NCI-H748 (cell line): ENCODE data around the gene PCBP3.
"Not testable (repeated sequence)": the region's sequence is repeated elsewhere in the genome, so short reads cannot be mapped to it uniquely, and the experiment has no call there.

Experiments used
- DNase-seq: peaks from one replicate; lab custom pipeline; 2025; ENCODE audit not compliant: unreplicated experiment; lab: John Stamatoyannopoulos, UW

The PCBP3 gene

DNA sequence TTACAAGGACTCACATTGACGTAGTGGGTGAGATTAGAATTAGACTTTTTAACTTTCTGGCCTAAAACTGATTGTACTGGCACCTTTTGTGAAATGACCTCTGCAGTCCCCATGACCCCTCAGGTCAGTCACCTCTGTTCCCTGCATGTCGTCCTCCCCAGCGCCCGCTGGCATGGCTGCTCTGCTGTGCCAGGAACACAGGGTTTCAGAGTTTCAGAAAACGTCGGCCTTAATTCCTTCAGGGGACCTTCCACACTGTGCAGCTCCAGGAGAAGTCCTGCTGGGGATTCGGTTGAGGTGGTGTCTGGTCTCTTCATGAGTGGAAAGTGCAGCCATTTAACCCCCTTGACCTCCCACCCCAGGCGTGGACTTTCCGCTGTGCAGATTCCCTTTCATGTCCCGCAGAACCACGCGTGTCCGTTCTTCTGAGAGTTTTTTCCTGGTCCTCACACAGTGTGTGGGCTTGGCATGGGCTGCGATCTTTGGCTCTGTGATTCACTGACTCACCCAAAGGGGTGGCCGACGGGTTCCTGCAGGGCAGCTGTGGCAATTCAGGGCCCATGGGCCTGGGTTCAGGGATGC, 179.7 kb downstream of the PCBP3 start:
- no peak for DNase-seq

DNA sequence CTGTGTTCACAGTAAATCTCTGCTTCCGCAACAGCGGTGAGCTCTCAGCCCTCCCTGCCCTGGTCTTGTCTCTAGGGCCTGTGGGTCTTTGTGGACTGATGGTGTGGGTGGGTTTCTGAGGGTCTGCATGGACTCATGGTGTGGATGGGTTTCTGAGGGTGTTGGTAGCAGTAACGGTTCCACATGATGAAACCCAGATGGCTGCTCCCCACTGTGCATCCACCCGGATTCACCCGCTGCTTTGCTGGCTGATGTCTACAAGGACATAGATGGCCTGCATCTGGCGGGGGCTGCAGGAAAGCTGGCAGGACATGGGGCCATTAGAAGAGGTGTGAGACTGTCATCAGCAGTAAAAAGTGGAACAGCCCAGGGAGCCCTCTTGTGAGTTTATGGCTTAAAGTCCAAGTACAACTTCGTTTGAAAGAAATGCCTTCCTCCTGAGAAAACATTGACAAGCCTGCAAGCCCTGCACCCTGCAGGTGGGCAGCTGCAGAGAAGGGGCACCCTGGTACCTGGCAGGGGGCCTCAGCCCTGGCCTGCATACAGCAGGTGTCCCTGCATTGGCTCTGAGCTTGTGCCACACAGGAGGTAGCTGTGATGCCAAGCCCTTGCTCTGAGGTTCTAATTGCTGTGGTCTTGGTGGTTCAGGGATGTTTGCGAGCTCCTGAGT, 181.2 kb downstream of the PCBP3 start:
- DNase-seq: no peak

DNA sequence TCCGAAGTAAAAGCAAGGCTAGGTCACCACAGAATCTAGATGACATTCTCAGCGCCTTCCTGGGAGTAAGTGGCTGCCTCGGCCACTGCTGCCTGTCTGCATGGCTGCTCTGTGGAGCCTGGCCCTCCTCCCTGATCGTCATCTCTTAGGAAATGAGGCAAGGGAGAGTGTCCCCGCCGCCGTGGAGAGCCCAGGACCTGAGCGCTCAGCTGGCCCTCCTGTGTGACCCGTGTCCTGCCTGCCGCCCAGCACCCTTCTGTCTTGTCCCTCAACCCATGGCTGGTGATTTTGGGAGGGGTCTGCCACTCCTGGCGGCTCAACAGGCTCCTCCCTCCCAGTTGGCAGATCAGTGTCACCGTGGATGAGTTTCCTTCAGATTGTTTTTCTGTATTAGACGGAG, 181.7 kb downstream of the PCBP3 start:
- DNase-seq: no peak

DNA sequence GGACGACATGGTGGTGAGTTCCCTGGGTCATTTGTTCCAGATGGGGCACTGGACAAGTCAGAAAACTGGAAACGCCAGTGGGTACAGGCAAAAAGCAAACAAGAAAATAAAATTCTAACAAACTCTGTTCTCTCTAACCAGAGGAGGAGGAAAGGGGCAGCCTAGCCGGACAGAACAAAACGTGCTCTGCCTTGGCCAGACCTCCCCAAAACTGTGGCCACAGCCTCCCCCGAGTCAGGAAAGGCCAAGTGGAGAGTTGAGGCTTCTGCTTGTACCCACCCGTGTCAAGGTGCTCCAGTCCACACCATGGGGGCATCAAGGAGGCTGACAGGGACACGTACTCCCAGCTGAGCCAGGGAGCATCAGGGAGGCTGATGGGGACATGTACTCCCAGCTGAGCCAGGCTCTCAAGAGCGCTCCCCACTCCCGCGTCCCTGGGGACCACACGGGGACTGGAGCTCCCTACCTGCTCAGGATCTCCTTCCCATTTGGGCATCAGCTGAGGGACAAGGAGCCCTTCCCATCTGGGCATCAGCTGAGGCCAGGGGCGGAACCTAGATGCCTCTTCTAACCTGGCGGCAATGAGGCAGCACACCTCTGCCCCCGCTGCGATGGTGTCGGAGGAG, 183.3 kb downstream of the PCBP3 start:
- DNase-seq: no peak

DNA sequence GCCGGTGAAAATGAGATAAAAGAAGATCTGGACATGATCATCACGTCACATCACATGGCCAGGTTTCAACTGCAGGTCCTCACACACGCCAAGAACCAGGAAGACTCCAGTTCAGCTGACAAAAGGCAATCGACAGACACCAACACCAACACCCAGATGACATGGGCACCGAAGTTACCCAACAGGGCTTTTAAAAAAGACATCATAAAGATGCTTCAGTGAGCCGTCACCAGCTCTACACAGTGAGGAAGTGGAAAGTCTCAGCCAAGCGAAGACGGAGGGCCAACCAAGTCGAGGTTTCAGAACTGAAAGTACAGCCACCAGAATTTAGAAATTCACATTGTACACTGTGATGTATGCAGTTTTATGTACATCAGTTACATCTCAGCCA, 183.8 kb downstream of the PCBP3 start:
- no peak for DNase-seq

DNA sequence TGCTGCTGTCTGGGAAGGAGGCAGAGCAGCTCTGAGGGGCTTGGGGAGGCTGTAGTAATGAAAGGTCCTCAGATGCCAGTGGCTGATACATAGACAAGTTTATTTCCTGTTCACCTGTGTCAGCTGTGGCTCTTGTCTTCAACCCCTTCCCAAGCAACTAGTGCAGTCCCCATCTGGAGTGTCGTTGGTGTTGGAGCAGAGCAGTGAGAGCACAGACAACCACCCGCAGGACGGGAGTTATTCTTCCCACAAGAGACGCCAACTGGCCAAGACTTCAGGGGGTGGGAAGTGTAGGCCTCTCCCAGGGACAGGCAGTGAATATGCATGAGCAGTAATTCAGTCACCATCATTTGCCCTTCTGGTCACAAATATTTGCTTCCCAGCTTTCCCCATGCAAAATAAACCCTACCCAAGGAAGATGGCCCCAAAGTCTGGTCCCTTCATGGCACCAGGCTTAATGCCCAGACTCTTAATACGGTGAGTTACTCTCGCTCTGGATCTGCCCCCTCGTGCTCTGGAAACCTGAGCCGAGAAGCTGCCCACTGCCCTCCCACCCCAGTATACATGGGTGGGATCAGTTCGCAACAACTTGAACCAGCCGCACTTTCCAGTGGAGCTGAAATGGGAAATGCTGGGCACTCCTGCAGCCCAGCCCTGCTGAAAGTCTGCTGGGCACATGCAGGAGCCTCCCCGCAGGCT, 184.5 kb downstream of the PCBP3 start:
- DNase-seq: no peak

DNA sequence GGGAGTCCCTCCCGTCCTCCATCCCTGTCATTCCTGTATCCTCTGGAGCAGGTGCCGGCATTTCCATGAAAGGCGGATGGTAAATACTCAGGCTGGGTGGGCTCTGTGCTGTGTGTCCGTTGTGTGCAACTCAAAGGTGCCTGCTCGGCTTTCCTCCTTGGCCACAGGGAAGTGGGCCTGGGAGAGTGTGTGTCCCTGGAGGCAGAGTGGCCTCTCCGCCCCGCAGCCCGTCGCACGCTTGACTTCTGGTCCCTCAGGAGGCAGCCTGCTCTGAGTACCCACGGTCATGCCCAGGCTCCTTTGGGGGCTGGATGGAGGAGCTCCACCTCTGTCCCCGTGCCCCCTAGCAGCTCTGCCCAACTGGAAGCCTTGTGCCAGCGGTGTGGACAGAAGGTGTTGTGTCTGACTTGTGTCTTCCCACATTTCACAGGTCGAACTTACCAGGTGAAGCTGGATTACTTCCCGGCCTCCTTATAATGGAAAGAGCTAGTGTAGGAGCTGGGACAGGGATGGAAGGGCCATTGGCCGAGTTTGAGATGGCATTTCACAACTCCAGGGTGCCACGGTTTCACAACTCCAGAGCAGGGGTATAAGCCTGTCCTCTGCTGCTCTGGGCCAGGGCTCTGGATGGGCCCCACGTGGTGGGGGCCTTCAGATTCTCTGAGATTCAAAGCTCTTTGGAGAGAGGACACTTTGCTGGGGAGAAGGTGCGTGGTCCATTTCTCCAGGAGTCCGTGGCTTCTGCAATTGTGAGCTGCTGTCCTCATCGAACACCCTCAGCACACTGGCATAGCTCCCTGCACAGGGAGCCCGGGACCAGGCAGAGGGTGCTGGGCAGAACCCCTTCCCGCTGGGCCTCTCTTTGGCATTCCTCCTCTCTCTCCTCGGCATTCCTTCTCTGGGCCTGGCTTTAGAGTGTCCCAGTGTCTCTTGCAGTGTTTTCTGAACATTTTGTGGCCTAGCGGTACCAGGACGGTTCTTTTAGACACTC, 185.3 kb downstream of the PCBP3 start:
- DNase-seq: no peak

DNA sequence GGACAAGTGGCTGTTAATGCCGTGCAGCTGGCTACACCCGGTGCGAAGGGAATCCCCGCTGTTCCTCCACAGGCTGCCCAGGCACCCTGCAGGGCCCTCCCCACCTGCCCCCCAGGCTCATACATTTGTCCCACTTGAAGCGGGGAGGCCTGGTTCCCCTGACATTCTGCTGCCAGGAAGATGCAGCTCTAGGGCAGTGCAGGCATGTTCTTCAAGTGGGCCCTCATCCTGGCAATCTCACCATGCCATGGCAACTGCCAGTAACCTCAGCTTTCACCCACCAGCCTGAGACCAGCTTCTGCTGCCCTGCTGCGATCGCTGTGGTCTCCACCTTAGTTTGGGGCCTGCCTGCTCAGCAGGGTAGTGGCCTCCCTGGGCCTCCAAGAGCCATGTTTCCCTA, 186.1 kb downstream of the PCBP3 start:
- no peak for DNase-seq

DNA sequence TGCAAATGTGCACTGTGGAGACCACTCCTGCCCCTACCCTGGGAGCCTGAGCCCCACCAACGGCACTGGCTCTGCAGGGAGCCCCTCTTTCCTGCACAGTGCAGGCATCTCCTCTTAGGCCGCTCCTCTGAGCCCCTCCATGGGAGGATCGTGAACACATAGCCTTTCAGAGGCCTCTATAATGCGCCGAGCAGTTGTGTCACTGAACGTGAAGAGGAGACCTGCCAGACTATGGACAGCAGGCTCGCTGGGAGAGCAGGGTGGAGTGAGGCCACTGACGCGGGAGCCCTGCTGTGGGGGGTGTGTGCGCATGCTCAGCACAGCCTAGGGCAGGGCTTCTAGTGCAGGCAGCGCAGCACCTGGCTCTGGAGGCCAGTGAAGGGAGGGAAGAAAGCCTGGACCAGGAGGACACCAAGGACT, 186.7 kb downstream of the PCBP3 start:
- DNase-seq: no peak

DNA sequence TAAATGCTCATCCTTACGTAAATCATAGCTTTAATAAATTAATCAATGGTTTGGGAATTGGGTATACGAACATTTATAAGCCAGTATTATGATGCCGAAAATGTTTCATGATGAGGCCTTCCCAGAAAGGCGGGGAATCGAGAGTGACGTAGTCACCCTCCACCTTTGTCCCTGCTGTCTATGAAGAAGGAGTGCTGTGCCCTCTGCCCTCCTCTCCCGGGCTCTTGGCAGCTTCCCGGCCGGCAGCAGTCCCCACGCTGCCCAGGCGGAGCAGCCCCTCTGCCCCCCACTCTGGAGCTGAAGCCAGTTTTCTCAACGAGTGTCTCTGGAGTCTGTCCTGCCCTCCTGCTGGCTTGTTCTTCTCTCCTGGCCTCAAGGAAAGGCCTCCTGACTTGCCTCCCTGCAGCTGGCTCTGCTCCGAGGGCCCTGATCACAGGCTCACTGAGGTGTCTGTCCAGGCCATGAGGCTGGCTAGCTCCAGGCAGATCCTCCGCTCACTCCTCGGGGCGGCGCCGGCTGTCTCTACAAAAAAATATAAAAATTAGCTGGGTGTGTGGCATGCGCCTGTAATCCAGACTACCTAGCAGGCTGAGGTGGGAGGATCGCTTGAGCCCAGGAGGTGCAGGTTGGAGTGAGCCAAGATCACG, 187.3 kb downstream of the PCBP3 start:
- no peak for DNase-seq

DNA sequence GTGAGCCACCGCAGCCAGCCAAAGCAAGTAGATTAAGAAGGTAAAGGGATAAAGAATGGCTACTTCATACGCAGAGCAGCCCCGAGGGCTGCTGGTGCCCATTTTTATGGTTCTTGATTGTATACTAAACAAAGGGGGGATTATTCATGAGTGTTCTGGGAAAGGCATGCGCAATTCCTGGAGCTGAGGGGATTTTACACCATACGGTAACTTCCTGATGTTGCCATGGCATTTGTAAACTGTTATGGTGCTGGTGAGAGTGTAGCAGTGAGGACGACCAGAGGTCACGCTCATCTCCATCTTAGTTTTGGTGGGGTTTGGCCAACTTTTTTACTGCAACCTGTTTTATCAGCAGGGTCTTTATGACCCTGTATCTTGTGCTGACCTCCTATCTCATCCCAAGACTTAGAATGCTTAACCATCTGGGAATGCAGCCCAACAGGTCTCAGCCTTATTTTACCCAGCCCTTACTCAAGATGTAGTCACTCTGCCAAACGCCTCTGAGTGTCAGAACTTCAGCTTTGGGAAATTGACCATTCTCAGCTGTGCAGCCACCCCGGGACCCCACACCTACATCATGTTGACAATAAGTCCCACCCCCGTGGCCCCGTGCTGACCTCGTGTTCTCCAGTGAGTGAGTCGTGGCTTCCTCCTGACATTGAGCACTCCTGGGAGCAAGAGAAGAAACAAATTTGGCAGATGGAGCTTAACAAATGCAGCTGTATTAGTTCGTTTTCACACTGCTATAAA, 188.6 kb downstream of the PCBP3 start:
- DNase-seq: no peak

DNA sequence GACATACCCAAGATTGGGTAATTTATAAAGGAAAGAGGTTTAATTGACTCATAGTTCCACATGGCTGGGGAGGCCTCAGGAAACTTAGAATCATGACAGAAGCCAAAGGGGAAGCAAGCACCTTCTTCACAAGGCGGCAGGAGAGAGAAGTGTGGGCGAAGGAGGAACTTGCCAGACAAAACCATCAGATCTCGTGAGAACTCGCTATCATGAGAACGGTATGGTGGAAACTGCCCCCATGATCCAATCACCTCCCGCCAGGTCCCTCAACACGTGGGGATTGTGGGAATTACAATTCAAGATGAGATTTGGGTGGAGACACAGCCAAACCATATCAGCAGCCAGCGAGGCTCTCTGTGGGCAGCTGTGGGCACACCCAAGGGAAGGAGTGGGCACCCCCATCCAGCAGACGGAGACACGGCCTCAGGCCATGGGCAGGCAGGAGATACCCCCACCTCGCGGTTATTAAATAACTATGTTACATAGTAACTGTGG, 189.3 kb downstream of the PCBP3 start:
- not testable (repeated sequence) for DNase-seq

DNA sequence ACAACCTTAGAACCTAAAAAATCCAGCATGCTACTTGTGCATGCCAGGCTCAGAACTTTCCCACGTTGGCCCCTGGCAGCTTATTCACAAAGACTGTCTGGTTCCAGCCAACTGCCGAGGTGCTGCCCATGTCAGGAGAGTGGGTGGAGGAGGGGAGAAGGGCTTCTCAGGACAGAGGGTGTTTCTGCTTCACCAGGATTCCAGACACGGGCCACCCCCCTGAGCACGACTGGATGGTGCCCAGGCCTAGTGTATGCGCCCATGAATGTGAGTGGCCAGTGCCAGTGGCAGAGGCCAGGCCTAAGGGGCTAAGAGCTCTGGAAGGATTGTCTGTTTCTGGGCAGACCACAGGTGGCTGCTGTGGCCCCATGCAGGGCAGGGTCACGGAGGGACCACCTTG, 189.9 kb downstream of the PCBP3 start:
- DNase-seq: no peak

DNA sequence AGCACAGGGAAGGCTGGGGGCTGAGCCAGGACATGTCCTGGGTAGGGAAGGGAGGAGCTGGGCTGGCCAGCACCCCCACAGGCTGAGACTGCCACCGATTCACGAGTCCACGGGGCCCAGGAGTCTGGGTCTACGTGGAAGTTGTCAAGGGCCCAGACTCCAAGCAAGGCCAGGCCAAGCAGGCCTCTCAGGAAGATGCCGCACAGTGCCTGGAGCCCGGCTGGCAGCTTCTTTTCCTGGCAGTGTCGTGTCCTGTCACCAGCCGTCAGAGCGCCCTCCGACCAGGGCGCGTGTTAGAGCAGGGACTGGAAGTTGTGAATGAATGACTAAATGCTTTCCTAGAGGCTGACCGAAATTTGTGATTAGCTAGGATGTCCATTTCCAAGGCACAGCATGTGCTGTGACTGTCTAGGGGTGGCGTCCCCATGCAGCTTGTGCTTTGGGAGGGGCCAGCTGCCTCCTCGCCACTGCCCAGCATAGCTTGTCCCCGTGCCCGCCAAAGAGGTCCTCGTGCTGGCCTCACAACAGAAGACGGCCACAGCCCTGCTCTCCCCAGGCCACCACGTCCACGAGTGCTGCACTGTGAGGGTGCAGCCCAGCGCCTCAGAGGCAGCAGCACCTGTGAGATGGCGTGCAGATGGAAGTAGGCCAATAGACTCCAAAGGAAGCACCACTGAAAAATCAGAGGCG, 190.6 kb downstream of the PCBP3 start:
- DNase-seq: no peak

DNA sequence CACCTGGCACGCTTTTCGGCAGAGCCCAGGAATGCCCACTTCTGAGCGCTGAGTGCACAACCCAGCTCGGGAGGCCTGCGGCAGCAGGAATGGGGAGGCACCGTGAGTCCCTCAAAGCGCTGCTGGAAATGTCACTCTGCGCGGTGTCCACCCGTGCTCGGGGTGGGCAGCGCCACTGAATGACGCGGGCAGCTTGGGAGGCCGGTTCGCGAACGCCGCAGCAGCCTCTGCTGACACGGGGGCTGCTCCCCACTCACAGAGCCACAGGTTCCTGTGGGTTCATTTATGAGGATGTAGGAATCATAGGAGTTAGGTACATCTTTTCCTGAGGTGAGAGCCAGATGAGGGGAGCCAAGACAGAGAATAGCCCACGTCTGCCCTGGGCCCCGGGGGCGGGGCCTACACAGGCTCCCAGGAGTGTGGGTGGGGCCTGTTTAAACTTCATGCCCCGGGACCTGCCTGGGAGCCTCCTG, 191.3 kb downstream of the PCBP3 start:
- no peak for DNase-seq

DNA sequence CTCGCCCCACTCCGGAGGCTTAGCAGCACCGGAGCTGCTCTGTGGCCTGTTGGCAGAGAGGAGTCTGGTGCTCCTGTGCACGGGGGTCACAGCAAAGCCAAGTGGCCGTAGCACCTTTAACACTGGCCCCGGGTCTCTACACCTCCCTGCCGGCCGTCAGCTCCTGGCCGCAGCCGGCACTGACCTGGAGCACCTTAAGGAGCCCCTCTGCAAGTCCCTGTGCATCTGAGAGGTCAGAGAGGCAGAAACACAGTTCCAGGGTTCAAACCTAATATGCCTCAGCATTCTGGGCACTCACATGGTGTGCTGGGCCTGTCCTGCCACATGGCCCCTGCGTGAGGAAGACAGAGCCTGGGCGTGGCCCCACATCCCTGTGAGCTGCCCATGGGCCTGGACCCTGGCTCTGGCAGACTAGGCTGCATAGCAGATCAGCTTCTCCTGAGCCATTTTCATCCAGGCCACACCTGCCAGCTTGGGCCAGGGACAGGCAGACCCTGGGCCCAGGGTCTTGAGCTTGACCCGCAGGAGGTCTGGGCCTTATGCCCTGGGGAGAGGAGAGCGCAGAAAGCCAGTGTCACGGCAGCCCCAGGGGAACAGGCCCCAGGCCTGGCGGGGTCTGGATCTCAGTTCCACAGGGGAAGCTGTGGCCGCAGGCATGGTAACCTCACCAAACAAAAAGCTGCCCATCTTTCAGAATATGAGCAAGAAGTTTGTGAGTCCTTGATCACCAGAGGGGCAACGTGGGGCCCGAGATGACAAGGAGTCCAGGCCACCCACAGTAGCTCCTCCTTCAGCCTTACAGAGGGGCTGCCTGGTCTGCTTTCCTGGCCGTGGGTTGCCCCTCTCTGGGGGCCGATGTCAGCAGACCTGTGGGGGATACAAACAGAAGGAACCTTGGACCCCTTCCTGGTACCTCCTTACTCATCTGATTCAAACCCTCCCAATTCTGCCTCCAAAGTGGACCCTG, 192.1 kb downstream of the PCBP3 start:
- no peak for DNase-seq

DNA sequence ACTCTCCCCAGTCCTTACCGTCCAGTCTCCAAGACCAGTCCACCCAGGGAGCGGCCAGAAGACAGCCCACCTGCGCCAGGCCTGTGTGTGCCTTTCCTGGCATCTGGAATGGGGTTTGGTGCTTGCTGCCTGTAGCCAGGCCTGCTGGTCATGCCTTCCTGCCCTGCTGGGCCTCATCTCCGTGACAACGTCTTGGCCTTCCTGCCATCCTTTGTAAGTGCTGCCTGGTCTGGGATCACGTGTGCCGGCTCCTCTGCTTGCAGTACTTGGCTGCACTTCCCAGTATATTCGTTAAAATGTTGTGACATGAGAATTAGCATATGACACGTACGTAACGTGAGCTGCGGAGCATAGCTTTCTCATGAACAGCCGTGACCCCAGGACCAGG, 192.7 kb downstream of the PCBP3 start:
- DNase-seq: no peak
